CD4-positive, alpha-beta T cell treated with Interferon alpha-2 for 1 hour (primary cell): ENCODE results near the gene PARD3.

ENCODE experiments used
- DNase-seq, 2 donors: peaks; one replicate each; pipeline ENCODE4 v3.0.0-alpha.2; 2020 to 2022

PARD3 gene

GRCh38 chr10:34232481-34232880, 582.6 kb downstream of the PARD3 start:
- DNase-seq: no peak

GRCh38 chr10:34231441-34232180, 583.5 kb downstream of the PARD3 start:
- no peak for DNase-seq

GRCh38 chr10:34229917-34230316, 585.2 kb downstream of the PARD3 start:
- DNase-seq: no peak

GRCh38 chr10:34228066-34228465, 587.0 kb downstream of the PARD3 start:
- no peak for DNase-seq

- DNase-seq: no peak
Observed at GRCh38 chr10:34224639-34225038, 590.5 kb downstream of the PARD3 start.

GRCh38 chr10:34223658-34224057, 591.4 kb downstream of the PARD3 start:
- DNase-seq: no peak

- DNase-seq: no peak
Observed at GRCh38 chr10:34222359-34222758, 592.7 kb downstream of the PARD3 start.

GRCh38 chr10:34219753-34220548, 595.1 kb downstream of the PARD3 start:
- DNase-seq: no peak

- DNase-seq: no peak
Observed at GRCh38 chr10:34217524-34217923, 597.6 kb downstream of the PARD3 start.

GRCh38 chr10:34216348-34216945, 598.6 kb downstream of the PARD3 start:
- DNase-seq: no peak

- DNase-seq: no peak
Observed at GRCh38 chr10:34213805-34214197, 601.3 kb downstream of the PARD3 start.

- no peak for DNase-seq
Observed at GRCh38 chr10:34213193-34213804, 601.8 kb downstream of the PARD3 start.

- no peak for DNase-seq
Observed at GRCh38 chr10:34207343-34207742, 607.8 kb downstream of the PARD3 start.

GRCh38 chr10:34206935-34207268, 608.2 kb downstream of the PARD3 start:
- DNase-seq: no peak

- DNase-seq: no peak
Observed at GRCh38 chr10:34206078-34206934, 608.8 kb downstream of the PARD3 start.

GRCh38 chr10:34205452-34205851, 609.6 kb downstream of the PARD3 start:
- peak in 1 of 2 donors; percentile 13 for DNase-seq

GRCh38 chr10:34203966-34204630, 611.0 kb downstream of the PARD3 start:
- DNase-seq: no peak

GRCh38 chr10:34200355-34200901, 614.7 kb downstream of the PARD3 start:
- no peak for DNase-seq

GRCh38 chr10:34198953-34199352, 616.1 kb downstream of the PARD3 start:
- no peak for DNase-seq

- no peak for DNase-seq
Observed at GRCh38 chr10:34196058-34196433, 619.0 kb downstream of the PARD3 start.

GRCh38 chr10:34195364-34196057, 619.6 kb downstream of the PARD3 start:
- DNase-seq: no peak
